GM19240 (cell line): ENCODE data around the gene CMYA5.

Source experiments
- DNase-seq: peaks from one replicate; pipeline ENCODE4 v3.0.0; 2011; ENCODE audit warnings: low spot score; ENCODE audit not compliant: insufficient read length

Gene CMYA5

DNA sequence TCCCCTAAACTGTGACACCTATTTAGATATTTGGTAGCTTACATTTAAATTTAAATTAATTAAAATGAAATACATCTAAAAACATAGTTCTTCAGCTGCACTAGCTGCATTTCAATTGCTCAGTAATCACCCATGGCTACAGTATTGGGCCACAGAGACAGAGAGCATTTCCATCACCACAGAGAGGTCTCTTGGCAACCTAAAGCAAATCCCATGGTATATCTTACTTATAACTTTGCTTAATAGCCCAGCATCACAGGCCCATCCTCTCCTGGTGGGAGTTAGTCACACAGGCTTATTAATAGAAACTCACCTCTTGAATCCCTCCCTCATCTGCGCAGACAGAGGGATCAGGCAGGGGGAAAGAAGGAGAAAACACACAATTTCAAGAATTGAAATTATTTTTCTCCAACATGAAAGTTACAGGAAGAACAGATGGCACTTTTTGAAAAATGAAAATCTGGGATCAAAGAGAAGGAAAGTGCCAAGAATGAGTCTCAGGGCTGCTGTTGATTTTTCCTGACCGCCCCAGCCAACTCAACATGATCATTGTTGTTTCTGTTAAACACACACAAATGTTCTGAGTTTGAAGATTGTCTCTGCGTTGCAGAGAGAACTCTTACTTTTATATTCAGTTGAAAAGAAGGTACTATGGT is 144.6 kb downstream of the CMYA5 start:
- DNase-seq, result no peak

GRCh38 chr5:79834754-79835714 is 145.4 kb downstream of the CMYA5 start:
- no peak for DNase-seq

DNA sequence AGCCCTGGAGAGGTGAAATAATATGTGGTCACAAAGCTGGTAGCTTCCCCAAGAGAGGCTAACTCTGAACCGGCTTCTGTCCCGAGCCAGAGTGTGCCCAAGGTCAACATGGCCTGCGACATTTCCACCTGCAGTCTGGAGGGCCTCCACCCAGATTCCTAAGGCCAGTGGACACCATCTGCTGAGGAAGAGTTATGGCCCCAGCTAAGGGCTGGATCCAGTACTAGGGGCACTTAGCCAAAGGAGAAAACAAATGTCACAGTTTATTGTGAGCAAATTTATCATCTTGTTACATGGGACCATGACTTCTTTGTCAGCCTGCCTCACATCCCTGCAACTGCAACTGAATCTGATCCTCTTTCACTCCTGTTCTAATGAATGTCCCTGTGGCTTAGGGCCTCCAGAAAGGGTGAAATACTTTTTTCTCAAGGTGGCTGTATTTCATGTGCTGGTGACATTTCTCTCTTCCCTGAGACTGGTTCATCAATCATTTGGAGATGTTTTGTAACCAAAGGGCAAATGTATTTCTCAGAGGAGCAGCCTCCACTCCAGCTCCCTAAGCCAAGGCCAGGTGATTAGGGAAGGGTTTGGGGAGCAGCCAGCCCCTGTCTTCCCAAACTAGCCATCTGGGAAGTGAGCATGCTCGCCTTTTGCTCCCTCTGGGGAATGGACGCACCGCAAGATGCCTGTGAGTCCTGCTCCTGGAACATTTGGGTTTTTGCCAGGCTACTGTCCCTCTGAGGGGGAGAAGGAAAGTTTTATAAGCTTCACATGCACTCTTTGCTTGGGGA is 148.3 kb downstream of the CMYA5 start:
- no peak for DNase-seq

GRCh38 chr5:79840084-79840990 is 150.7 kb downstream of the CMYA5 start:
- no peak for DNase-seq

DNA sequence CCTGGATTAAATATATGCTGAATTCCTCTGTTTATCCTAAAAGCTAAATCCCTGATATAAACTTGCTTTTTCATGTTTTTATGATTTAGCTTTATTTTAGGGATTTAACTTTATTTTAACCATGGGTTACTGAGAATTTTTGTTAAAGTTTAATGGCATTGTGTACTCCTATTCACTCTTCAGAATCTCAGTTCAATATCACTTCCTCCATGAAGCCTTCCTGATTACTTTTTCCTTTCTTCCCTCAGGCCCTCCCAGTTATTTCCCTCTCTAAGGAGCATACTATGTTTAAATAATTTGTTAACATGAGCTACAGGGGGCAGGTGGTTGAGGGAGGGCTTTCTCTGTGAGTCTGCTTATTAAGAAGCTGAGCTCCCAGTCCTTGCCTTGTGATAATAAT is 151.5 kb downstream of the CMYA5 start:
- DNase-seq, result no peak

DNA sequence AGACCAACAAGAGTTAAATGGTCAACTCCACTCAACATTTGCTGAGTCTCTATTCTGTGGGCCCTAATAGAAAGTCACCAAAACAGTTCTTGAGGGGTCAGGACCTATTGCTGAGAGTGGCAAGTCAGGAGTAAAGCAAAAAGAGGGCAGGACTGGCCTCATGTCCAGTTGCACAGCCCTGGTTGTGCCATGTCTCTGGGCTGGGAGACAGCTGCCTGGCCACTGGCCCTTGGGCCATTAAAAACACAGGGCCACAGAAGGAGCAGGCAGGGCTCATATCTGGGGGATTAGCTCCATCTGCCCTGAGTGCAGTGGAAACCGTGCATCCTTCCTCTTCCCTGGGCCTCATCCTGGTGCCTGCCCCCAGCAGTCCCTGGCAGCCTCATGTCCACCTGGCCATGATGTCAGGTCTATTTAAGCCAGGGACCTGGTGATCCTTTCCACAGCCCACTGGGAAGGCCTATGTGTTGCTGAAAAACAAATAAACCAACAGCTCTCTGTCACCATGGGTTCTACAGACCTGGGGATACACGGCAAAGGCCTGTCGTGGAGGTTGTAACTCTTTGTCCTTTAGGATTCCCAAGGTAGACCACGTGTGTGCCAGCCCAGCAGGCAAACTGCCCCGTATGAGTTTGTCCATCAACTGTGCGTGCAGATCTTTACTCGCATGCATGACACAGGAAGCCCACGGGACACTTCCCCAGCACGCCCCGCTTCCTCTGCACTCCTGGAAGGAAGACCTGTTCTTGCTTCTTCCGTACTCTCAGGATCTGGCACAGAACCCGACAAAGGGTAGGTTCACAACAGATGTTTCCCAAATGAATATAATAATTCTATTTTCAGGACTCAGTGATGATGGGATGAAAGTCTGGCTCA is 152.6 kb downstream of the CMYA5 start:
- DNase-seq, result no peak

- DNase-seq, result no peak
Observed at GRCh38 chr5:79842991-79843390, 153.4 kb downstream of the CMYA5 start.

GRCh38 chr5:79843450-79844388 is 154.1 kb downstream of the CMYA5 start:
- no peak for DNase-seq

GRCh38 chr5:79844571-79844970 is 154.9 kb downstream of the CMYA5 start:
- no peak for DNase-seq

DNA sequence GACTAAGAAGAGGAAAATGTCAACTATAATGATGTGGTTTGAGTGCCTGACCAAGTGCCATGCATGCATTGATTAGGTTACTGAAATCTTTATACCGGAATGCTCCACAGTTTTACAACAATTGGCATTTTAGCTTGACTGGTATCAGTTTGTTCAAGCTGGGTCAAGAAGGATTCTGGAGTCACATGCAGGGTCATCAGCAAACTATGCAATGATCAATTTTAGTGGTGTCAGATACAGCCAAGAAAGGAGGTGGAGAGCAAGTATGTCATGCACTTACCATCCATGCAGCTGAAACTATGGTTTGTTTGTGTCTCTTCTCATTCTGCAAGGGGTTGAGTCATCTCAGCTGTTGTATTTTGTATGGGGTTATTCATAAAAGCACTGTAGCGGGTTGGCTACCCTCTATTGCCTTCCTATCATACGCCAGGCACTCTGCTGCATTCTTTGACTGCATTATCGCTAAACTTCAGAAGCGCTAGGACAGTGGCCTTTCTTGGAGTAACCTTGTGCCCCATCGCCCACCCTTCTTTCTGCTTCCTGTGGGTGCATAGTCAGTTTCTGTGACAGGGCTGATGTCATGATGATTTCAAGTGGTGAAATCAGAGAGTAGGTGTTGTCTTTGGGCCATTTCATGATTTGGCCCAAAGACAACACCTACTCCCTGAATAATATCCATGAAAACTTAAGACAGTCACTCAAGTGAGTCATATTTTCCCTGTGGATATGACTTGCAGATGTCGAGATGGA is 156.0 kb downstream of the CMYA5 start:
- no peak for DNase-seq

DNA sequence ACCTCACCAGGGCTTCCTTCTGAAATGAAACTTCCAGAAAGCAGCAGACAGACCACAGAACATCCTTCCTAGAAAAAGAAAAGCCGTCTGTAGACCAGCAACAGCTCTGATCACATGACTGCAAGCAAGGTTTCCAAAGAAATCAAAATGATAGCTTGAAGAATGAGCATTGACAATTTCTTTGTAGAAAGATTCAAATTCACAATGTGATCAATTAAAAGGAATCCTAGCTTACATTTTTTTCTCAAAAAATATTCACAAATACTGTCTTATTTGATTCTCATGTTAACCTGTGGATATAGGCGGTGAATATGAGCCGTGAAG is 156.5 kb downstream of the CMYA5 start:
- no peak for DNase-seq

- DNase-seq, result no peak
Observed at GRCh38 chr5:79847561-79847960, 157.9 kb downstream of the CMYA5 start.

GRCh38 chr5:79849061-79849460 is 159.4 kb downstream of the CMYA5 start:
- no peak for DNase-seq
